Liver (tissue), 9 donors: ENCODE measurements around the gene ZFP36L2. TPM values are rescaled to one million over a fixed set of nuclear protein-coding genes. Genes with fewer than 3 reads are reported as not detected.
A peak's percentile ranks its signal among the peaks of the same experiment; 100 is the strongest.

ENCODE experiments used
- DNase-seq: peaks from one replicate; pipeline ENCODE4 v3.0.0-alpha.2; 2017; ENCODE audit warnings: low spot score
- H3K27ac ChIP-seq, 2 donors: one replicate each; pipeline ENCODE4 v1.7.0; 2013; ENCODE audit warnings: inconsistent platforms in 2 of 2, low read length in 2 of 2, control low read depth in 1 of 2, low read depth in 1 of 2, mild to moderate bottlenecking in 1 of 2
- H3K27me3 ChIP-seq, 4 donors: one replicate each; pipeline versions ENCODE4 v1.6.1 to v1.7.0; 2013; ENCODE audit warnings: low read length in 3 of 4, inconsistent platforms in 1 of 4, mild to moderate bottlenecking in 1 of 4, moderate library complexity in 1 of 4; ENCODE audit not compliant: control insufficient read depth in 4 of 4, insufficient read depth in 4 of 4
- H3K36me3 ChIP-seq, 4 donors: one replicate each; pipeline versions ENCODE4 v1.6.1 to v1.7.0; 2013; ENCODE audit warnings: low read length in 3 of 4, mild to moderate bottlenecking in 3 of 4, low read depth in 1 of 4, moderate library complexity in 1 of 4; ENCODE audit not compliant: control insufficient read depth in 4 of 4, insufficient read depth in 3 of 4
- H3K4me1 ChIP-seq, 4 donors: one replicate each; pipeline versions ENCODE4 v1.6.1 to v1.7.0; 2013; ENCODE audit warnings: low read length in 3 of 4, mild to moderate bottlenecking in 3 of 4, moderate library complexity in 1 of 4; ENCODE audit not compliant: control insufficient read depth in 4 of 4, insufficient read depth in 4 of 4
- H3K4me3 ChIP-seq, 3 donors: one replicate each; pipeline versions ENCODE4 v1.6.1 to v1.7.0; 2013; ENCODE audit warnings: low read length in 3 of 3, control low read depth in 1 of 3, low read depth in 1 of 3, mild to moderate bottlenecking in 1 of 3
- H3K9ac ChIP-seq, 2 donors: one replicate each; pipeline ENCODE4 v1.7.0; 2013; ENCODE audit warnings: low read length in 2 of 2, mild to moderate bottlenecking in 2 of 2, moderate library complexity in 2 of 2, control low read depth in 1 of 2, low read depth in 1 of 2
- H3K9me3 ChIP-seq, 4 donors: one replicate each; pipeline versions ENCODE4 v1.6.1 to v1.7.0; 2013; ENCODE audit warnings: low read length in 3 of 4; ENCODE audit not compliant: control insufficient read depth in 4 of 4
- ATF3 ChIP-seq: IDR thresholded peaks from 2 replicates; pipeline ENCODE4 v1.6.1; 2016; ENCODE audit warnings: antibody characterized with exemption
- CTCF ChIP-seq: fragments of 150-350 bp; IDR thresholded peaks from 2 replicates; pipeline ENCODE4 v1.5.1; 2017; ENCODE audit warnings: improper control_type of control experiment, low read depth, low read length; ENCODE audit not compliant: missing input control
- EGR1 ChIP-seq, 2 donors: IDR thresholded peaks; 2 replicates each; pipeline ENCODE4 v1.6.1; 2016 to 2018; ENCODE audit warnings: antibody characterized with exemption in 2 of 2, low read depth in 2 of 2
- FOXA1 ChIP-seq: IDR thresholded peaks from 2 replicates; pipeline ENCODE4 v1.6.1; 2016; ENCODE audit warnings: antibody characterized with exemption
- FOXA2 ChIP-seq: IDR thresholded peaks from 2 replicates; pipeline ENCODE4 v1.6.1; 2016; ENCODE audit warnings: antibody characterized with exemption
- GABPA ChIP-seq, 2 donors: IDR thresholded peaks in 1 of 2; conservative IDR thresholded peaks in 1 of 2; 2 replicates each; pipeline ENCODE4 v1.6.1; 2016; ENCODE audit warnings: antibody characterized with exemption in 2 of 2, mild to moderate bottlenecking in 1 of 2, moderate library complexity in 1 of 2
- HNF4A ChIP-seq, 2 donors: conservative IDR thresholded peaks; 2 replicates each; pipeline ENCODE4 v1.6.1; 2016; ENCODE audit warnings: antibody characterized with exemption in 2 of 2, mild to moderate bottlenecking in 2 of 2
- HNF4G ChIP-seq: IDR thresholded peaks from 2 replicates; pipeline ENCODE4 v1.6.1; 2016; ENCODE audit warnings: antibody characterized with exemption
- JUND ChIP-seq, 2 donors: IDR thresholded peaks; 2 replicates each; pipeline ENCODE4 v1.6.1; 2016; ENCODE audit warnings: antibody characterized with exemption in 2 of 2
- MAX ChIP-seq: IDR thresholded peaks from 2 replicates; pipeline ENCODE4 v1.6.1; 2016; ENCODE audit warnings: antibody characterized with exemption
- NR2F2 ChIP-seq: IDR thresholded peaks from 2 replicates; pipeline ENCODE4 v1.6.1; 2016; ENCODE audit warnings: antibody characterized with exemption
- RAD21 ChIP-seq, 2 donors: IDR thresholded peaks; 2 replicates each; pipeline ENCODE4 v1.6.1; 2016; ENCODE audit warnings: antibody characterized with exemption in 2 of 2, mild to moderate bottlenecking in 2 of 2
- REST ChIP-seq: IDR thresholded peaks from 2 replicates; pipeline ENCODE4 v1.6.1; 2016; ENCODE audit warnings: antibody characterized with exemption, mild to moderate bottlenecking
- RXRA ChIP-seq, 2 donors: IDR thresholded peaks; 2 replicates each; pipeline ENCODE4 v1.6.1; 2017 to 2018; ENCODE audit warnings: antibody characterized with exemption in 2 of 2, mild to moderate bottlenecking in 1 of 2
- SP1 ChIP-seq: IDR thresholded peaks from 2 replicates; pipeline ENCODE4 v1.6.1; 2018; ENCODE audit warnings: antibody characterized with exemption, mild to moderate bottlenecking
- TAF1 ChIP-seq: conservative IDR thresholded peaks from 2 replicates; pipeline ENCODE4 v1.6.1; 2016; ENCODE audit warnings: antibody characterized with exemption, mild to moderate bottlenecking
- YY1 ChIP-seq: IDR thresholded peaks from 2 replicates; pipeline ENCODE4 v1.6.1; 2016; ENCODE audit warnings: antibody characterized with exemption, mild to moderate bottlenecking
- ZBTB33 ChIP-seq: IDR thresholded peaks from 2 replicates; pipeline ENCODE4 v1.6.1; 2016; ENCODE audit warnings: antibody characterized with exemption
- WGBS: extraction: QIAGEN DNeasy Blood & Tissue Kit; methylation state at CpG from one replicate; pipeline ENCODE4 v1.1.7; 2013; 5-methylcytosine and 5-hydroxymethylcytosine counted together
- polyA plus RNA-seq, 2 donors: library from polyadenylated mRNA; stranded (reverse) in 1 of 2; unstranded in 1 of 2; fragments of 200-250 nt in 1 of 2; fragments of >200 nt in 1 of 2; fragmentation: Nextera tagmentation in 1 of 2; extraction: Ambion mirVana in 1 of 2; gene quantifications; one replicate each; pipeline versions ENCODE4 v1.2.1 to v1.2.3, GENCODE V29; 2013 to 2015
- total RNA-seq, 2 donors: library from RNA; depleted of rRNA; stranded (reverse); fragments of >200 nt; gene quantifications; one replicate each; pipeline ENCODE4 v1.2.3, GENCODE V29; 2014
- donor health status: healthy.
- donor health status: healthy.
- donor health status: healthy.
- donor health status: healthy.
- donor health status: healthy.

Gene ZFP36L2
- total and polyA plus RNA-seq, 4 donors, result 10.3 to 26.8 (median 18.9) TPM

- WGBS, result 51% methylated on average over 3 of the region's 3 CpGs
- H3K4me1 ChIP-seq, result peaks cover 0 to 4% (median 0%) of the 10 kb centered on the region in 4 donors
- H3K4me3 ChIP-seq, result no peak overlapping the region
- H3K9me3 ChIP-seq, result no peaks in the 10 kb centered on the region
- no peak overlapping the region for H3K9ac ChIP-seq
- no peaks in the 10 kb centered on the region for H3K27me3 ChIP-seq
- H3K36me3 ChIP-seq, result peaks cover 0 to 6% (median 0%) of the 10 kb centered on the region in 4 donors
- no peak for DNase-seq
- TF ChIP-seq RXRA (IDR thresholded peaks at IDR 0.05), result no peak
- no peak for TF ChIP-seq ATF3
- TF ChIP-seq TAF1, result no peak
- no peak for TF ChIP-seq GABPA (IDR thresholded peaks at IDR 0.05 in 1 of 2, conservative IDR thresholded peaks at IDR 0.05 in 1 of 2)
- no peak for TF ChIP-seq HNF4G
- TF ChIP-seq ZBTB33, result no peak
- no peak for TF ChIP-seq FOXA1
- no peak for TF ChIP-seq HNF4A (conservative IDR thresholded peaks at IDR 0.05)
- TF ChIP-seq FOXA2, result no peak
- no peak for TF ChIP-seq RAD21 (IDR thresholded peaks at IDR 0.05)
- TF ChIP-seq YY1, result no peak
- TF ChIP-seq CTCF, result no peak
- no peak for TF ChIP-seq MAX
- no peak for TF ChIP-seq EGR1 (IDR thresholded peaks at IDR 0.05; ENCODE audit: low read depth in 2 of 2)
- TF ChIP-seq NR2F2, result no peak
- TF ChIP-seq REST, result no peak
- no peak for TF ChIP-seq SP1
- TF ChIP-seq JUND (IDR thresholded peaks at IDR 0.05), result no peak
- peak overlapping the region in 1 of 2 donors; percentile 76 for H3K27ac ChIP-seq
Measured at GRCh38 chr2:43269706-43270105, 43.3 kb upstream of the ZFP36L2 start.
